Activated CD4-positive, alpha-beta T cell treated with anti-CD3 and anti-CD28 coated beads, Interleukin-2, amount 50 U/mL, for 16 hours (primary cell): ENCODE results near the gene MGME1.
A peak's percentile ranks its signal among the peaks of the same experiment; 100 is the strongest.
"Not testable (repeated sequence)": the region's sequence is repeated elsewhere in the genome, so short reads cannot be mapped to it uniquely, and the experiment has no call there.

ENCODE experiments used
- DNase-seq: peaks from one replicate; pipeline ENCODE4 v3.0.0-alpha.2; 2020

The MGME1 gene

DNA sequence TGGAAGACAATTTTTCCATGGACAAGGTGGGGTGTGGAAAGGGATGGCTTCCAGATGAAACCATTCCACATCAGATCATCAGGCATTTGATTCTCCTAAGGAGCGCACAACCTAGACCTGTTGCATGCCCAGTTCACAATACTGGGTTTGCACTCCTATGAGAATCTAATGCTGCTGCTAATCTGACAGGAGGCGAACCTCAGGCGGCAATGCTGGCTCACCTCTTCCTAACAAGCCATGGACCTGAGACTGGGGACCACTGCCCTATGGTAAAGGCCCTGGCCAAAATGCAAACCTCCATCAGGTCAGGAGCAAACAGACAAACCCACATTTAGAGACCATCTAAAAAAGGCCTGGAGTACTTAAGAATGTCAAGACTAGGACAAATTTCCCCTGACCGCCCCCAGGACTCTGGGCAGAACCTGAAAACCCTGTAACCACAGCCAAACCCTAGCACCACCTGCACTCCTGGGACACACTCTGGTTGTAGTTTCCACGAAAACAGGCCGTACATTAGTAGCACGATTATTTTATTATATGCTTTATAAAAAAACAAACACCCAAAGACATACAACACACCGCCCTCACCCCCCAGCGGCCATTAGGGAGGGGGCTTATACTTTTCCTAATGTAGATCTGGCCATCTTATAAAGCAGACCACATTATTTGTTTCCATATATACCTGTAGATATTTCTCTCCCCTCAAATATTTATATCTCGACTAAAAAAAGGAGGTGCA lies 27.6 kb upstream of the MGME1 start:
- no peak for DNase-seq

DNA sequence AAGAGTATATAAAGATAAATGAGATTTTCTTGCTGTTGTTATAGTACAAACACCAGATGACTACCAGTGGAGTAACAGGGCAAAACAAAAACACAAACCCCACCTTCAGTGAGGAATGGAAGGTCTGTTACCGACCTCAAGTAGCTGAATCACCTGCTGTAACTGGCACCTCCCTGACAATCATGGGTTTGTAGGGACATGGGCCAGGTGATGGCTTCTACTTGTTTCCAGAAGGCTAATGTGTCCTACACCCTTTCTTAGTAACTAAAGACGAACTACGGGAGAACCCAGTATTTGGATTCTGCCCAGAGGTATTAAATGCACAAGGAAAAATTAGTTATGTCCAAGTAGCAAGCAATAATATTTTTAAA lies 27.0 kb upstream of the MGME1 start:
- DNase-seq, result no peak

GRCh38 chr20:17943343-17943742 lies 25.5 kb upstream of the MGME1 start:
- no peak for DNase-seq

GRCh38 chr20:17944854-17945474 lies 23.9 kb upstream of the MGME1 start:
- no peak for DNase-seq

- no peak for DNase-seq
Measured at GRCh38 chr20:17946040-17946439, 22.8 kb upstream of the MGME1 start.

DNA sequence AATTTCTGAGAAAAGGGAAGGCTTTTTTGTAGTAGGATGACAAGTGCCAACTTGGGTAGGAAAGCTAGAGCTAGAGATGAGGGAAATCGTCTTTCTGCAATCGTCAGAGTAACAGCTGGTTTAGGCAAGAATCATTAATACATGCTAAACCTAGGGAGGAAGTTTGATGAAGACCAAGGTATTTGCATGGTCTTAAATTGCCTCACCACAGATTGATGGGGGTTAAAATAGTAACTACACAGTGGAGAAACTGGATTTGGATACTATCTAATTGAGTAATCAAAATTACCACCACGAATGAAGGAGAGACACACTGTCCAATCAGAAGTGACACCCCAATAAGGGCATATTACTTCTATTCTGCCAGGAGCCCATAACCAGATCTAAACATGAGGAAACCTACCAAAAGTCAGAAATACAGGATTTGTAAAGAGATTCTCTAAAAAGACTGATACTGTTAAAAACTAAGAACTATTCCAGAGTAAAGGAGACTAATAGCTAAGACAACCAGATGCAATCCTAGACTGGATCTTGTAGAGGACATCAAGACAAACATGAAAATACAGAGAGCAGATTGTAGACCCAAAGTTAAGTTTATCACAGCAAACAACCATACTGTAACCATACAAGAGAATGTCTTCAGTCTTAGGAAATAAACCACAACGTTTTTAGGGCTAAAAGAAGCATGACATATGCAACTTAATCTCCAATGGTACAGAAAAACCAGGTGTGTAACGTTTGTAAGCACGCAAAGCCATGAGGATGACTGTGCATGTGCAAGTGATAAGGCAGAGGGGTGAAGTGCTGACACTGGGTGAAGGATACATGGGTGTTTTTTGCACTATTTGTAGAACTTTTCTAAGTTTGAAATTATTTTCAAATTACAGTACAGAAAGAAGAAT lies 22.0 kb upstream of the MGME1 start:
- no peak for DNase-seq

- no peak for DNase-seq
Measured at GRCh38 chr20:17947474-17947815, 21.4 kb upstream of the MGME1 start.

DNA sequence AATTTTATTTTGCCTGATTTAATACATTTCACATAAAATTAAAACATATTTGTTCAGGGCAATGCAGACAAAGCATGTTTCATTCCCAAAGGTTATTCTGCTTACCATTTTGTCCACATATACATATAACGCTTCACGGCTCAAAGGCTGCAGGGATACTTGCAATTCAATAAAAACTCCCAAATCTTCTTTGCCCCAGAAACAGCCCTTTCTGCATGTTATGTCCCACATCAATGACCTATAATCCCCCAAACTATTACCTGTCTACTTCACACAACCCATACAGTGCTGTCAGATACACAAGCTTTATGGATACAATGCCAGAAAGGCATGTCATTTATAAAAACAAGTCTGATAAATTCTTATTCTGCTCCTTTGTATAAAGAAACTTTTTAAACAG lies 20.4 kb upstream of the MGME1 start:
- no peak for DNase-seq

- DNase-seq, result no peak
Measured at GRCh38 chr20:17949899-17950298, 18.9 kb upstream of the MGME1 start.

DNA sequence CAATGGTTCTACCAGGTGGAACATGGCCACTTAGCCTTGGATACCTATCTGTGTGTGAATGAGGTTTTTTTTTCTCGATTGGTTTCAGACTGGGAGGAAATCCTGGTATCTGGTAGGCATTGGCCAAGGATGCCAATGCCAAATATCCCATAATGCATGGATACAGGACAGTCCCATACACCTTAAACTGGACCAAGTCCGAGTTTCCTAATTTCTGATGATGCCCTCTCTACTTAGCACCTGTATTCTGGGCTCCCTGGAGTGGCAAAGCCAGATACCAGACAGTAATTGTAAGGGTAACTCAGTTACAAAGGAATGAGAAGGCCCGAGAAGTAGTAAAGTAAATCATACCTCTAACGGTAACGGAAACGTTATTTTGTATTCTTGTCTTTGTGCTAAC lies 18.1 kb upstream of the MGME1 start:
- no peak for DNase-seq

DNA sequence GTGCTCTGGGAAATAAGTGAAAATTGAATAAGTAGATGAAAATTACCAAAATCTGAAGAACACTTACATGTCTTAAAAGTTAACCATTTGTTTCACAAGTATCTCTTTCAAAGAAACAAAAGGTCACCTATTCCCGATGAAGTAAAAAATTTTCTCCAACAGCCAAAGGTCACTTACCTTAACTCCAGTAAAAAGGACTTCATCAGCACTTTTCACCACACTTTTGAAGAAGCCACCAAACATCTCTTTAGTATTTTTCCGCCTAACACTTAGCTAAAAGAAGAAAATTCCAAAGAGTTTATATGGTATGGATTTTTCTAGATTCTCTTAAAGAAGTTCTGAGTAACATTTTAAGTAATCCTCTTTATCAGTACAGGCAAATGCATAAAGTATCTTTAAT lies 17.5 kb upstream of the MGME1 start:
- DNase-seq, result no peak

GRCh38 chr20:17952692-17953684 lies 15.8 kb upstream of the MGME1 start:
- no peak for DNase-seq

DNA sequence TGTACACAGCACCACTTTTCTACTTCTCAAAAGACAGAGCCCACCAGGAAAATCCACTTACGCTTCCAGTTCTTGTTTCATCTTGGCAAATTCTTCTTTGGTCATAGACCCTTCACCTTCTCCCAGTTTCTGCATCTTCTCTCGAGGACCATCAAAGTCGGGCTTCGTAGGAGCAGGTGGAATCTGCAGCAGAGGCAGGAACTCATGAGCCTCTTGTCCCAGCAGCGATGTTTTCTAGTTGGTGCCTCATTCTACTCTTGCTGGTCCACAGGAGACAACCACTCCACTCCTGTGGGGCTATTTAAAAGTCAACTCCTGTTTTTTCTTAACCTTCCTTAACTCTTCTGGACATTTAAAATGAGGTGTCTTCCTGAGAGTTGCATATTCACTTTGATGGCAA lies 14.9 kb upstream of the MGME1 start:
- DNase-seq, result no peak

DNA sequence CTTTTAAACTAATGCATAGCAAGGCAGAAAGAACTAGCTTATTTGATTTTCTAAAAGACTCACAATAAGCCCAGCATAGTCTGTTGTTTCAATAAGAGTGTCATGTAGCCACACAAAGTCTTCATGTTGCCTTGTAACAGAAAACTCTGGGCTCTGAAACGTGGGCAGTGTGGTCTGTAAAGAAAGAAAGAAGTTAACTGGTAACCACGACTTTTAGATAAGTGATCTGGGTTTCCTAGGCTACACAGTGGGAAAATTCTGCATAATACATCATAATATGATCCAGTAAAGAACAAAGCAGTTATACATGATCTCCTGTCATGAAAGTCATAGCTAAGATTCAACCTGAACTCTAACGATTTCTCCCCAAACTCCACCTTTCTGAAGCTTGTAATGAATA lies 13.5 kb upstream of the MGME1 start:
- DNase-seq, result no peak

DNA sequence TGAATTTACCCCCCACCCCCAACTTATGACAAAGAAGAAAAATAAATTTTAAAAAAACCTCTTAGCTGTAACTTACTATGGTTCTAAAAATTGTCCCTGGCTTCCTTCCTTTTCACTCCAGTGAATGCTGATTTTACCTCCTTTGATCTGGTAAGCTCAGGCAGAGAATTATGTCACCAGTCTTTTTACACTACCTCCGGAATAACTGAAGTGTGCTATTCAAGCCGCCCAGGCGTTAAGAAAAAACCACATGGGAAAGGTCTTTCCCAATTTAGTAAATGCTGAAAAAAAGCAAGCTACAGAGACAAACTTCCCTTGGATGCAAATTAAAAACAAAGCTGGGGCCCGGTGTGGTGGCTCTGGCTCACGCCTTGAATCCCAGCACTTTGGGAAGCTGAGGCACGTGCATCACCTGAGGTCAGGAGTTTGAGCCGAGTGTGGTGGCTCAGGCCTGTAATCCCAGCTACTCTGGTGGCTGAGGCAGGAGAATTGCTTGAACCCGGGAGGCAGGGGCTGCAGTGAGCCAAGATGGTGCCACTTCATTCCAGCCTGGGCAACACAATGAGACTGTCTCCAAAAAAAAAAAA lies 12.6 kb upstream of the MGME1 start:
- no peak for DNase-seq

DNA sequence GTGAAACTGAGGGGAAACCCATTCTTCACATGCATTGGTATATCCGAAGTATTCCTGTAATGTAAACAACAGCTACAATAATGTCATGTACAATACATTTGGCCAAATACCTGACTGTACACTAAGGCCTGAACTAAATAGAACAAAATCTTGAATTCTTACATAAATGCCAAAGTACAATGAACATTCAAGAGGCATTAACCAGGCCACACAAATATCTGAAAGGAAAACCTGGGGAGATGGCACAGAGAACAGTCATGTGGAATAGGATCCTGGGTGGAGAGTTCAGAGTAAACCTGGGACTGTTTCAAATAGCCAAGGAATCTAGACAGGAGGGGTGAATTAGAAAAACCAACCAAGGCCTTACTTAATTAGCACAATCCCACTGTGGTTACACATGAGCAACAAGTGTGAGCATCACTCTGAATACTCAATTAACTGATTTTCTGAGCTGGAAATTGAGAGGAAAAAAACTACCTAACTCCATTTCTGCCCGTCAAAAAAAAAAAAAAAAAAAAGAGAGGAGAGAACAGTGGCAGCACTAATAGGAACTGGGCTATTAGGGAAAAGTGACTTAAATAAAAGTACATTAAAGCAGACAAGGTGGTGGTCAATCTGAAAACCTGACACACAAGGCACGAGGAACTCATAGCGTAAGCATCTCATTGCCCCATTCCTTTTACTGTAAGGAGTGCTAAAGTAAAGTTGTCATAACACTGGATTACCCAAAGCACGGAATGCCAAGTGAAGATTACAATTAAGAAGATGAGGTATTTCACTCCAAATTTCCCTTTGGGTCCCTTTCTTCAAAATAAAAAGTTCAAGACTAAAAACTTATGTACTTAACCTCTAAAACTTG lies 11.1 kb upstream of the MGME1 start:
- no peak for DNase-seq

DNA sequence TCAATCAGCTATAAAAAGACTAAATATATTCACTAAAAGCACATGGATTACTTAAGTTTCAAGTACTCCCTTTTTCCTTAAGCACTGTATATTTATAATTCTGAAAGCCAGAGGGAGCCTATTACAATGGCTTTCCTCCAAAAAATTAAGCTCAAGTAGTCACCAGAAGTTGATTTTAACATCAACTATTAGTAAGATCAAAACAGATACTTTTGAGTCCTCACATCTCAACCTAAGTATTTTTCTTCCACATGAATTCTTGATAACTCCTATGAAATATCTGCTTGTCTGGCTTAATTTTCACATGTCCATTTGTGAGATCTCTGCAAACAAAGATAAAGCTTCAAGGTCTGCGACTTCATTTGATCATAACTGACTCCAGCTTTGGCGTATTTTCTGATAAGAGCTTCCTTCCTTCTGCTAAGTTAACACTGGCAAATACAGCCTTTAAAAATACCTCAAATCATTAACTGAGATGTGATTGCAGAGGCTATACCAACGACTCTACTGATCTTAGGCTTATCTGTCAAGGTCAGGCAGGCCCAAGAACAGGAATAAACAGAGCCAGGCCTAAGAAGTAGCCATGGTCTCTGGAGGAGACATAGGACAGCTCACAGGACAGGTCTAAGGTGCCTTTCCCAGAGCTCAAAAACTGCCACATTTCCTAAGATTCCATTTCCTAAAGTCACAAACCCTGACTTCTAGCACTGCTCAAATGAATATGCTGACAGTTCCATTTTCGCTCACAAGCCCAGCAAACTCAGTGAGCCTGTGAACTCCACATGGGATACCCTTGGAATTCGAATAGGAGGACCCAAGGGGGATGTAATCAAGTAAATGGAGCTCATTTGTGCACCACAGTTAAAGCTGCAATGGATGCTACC lies 10.2 kb upstream of the MGME1 start:
- DNase-seq, result no peak

DNA sequence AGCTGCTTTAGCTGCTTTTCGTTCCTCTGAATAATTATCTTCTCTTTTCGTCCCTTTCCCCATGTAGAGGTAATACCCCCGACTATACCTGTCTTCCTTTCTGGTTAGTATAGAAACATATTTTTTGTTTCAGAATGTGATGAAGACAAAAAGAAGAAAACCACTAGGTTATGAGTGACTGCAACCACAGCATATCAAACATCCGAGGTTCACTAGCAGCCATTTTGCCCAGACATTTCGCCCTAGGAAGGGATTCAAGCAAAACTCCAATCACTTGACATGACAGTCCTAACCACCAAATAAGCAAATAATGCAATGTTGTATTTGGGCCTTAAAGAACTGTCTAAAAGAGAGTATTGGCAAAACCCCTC lies 9.6 kb upstream of the MGME1 start:
- no peak for DNase-seq

GRCh38 chr20:17960400-17960885 lies 8.4 kb upstream of the MGME1 start:
- not testable (repeated sequence) for DNase-seq

- peak; percentile 43 for DNase-seq
Measured at GRCh38 chr20:17960927-17961586, 7.8 kb upstream of the MGME1 start.
